ENCODE results near the gene TNFRSF12A.

The TNFRSF12A gene

DNA sequence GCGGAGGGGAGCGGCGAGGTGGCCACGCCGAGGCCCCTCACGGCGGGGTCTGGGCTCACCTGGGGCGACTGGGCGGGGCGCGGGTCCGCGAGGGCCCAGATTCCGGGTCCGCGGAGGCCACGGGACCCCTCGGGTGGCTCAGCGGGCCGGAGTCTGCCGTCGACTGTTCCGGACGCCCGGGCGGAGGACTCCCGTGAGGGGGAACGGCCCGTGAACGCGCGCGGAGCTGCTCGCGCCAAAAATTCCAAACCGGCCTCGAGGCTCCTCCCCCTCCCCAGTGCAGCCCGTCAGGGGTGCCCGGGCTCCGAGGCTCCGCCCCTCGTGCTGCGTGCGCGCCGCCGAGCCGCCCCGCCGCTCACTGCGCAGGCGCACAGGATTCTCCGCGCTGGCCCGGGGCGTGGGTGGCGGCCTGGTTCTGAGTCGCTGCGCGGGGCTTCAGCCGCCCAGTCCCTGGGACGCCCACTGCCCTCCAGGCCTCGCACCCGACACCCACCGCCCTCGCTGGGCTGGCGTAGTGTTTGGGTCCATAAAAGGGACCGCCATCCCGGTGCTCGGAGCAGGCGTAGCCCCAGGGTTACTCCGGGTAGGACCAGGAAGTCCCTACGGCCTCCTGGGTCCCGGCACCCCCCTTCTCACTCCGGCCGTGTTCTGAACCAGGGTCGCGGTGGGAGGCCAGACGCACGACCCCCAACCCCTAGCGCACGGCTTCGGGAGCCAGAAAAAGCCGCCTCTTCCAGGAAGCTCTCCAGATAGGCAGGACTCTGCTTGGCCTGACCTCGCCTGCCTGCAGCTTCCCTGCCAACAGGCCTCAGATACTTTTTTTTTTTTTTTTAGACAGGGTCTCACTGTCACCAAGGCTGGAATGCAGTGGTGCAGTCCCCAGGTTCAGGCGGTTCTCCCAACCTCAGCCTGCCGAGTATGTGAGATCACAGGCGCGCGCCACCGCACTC, 39.7 kb upstream of the TNFRSF12A start, which contains the start of gene PKMYT1:
Gene PKMYT1 (minus strand): TSS at position 220 of the 950 bp plus-strand sequence. CDS start 789 bp downstream, outside the sequence.
- DNase-seq (ENCODE audit: low read depth) = peak; percentile 77

DNA sequence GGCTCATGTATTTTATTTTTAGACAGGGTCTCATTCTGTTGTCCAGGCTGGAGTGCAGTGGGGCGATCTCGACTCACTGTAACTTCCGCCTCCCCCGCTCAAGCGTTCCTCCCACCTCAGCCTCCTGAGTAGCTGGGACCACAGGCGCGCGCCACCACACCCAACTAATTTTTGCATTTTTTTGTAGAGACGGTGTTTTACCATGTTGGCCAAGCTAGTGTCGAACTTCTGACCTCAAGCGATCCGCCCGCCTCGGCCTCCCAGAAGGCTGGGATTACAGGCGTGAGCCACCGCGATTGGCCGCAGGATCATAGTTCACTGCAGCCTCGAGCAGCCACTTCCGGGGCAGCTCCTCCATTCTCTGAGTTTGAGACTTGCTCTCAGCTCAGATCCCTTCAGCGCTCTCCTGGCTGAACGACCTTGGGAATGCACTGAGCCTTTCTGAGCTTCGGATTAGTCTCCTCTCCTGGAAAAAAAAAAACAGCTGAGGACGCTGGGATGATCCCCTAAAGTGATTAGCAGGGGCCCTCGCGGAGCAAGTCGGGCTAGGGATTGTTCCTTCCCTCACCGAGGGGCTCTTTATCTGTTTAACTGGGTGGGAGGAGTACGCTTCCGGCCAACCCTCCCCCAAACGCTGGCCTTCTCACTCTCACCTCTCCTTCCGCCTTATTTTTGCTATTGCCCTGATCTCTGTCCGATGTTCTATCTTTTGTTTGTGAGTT, 38.8 kb upstream of the TNFRSF12A start:
- no peak overlapping the region for H3K4me3 ChIP-seq (ENCODE audit: control insufficient read depth, low read depth, low read length)
- TF ChIP-seq, protein P1, sequence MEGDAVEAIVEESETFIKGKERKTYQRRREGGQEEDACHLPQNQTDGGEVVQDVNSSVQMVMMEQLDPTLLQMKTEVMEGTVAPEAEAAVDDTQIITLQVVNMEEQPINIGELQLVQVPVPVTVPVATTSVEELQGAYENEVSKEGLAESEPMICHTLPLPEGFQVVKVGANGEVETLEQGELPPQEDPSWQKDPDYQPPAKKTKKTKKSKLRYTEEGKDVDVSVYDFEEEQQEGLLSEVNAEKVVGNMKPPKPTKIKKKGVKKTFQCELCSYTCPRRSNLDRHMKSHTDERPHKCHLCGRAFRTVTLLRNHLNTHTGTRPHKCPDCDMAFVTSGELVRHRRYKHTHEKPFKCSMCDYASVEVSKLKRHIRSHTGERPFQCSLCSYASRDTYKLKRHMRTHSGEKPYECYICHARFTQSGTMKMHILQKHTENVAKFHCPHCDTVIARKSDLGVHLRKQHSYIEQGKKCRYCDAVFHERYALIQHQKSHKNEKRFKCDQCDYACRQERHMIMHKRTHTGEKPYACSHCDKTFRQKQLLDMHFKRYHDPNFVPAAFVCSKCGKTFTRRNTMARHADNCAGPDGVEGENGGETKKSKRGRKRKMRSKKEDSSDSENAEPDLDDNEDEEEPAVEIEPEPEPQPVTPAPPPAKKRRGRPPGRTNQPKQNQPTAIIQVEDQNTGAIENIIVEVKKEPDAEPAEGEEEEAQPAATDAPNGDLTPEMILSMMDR (conservative IDR thresholded peaks at IDR 0.05; ENCODE audit: control insufficient read depth, insufficient read depth, low read depth, low read length) = no peak
- no peak for DNase-seq (ENCODE audit: low read depth)

More for the DNA sequence above, 39.7 kb upstream of the TNFRSF12A start, which contains the start of gene PKMYT1:
- TF ChIP-seq, protein P1 (conservative IDR thresholded peaks at IDR 0.05; ENCODE audit: control insufficient read depth, insufficient read depth, low read depth, low read length) = no peak
- peak within 1 kb of the TSS; percentile 65 for H3K4me3 ChIP-seq (ENCODE audit: control insufficient read depth, low read depth, low read length)

DNA sequence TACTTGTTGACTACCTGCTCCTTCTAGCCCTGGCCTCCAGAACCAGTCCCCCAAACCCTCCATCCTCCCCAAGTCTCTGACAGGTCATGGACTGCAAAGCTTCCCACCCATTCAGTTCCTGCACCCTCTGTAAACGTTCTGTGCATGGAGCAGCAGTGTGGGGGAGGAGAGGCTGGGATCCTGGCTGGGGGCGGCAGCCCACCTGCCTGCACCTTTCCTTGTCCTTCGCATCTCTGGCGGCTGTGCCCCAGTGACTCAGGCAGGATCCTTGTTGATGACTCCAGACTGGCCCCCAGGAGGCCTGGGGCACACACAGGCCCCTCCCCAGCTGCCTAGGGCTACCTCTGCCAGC, 38.3 kb upstream of the TNFRSF12A start:
- no peak overlapping the region for H3K4me3 ChIP-seq (ENCODE audit: control insufficient read depth, low read depth, low read length)
- no peak for DNase-seq (ENCODE audit: low read depth)
- TF ChIP-seq, protein P1 (conservative IDR thresholded peaks at IDR 0.05; ENCODE audit: control insufficient read depth, insufficient read depth, low read depth, low read length) = no peak

DNA sequence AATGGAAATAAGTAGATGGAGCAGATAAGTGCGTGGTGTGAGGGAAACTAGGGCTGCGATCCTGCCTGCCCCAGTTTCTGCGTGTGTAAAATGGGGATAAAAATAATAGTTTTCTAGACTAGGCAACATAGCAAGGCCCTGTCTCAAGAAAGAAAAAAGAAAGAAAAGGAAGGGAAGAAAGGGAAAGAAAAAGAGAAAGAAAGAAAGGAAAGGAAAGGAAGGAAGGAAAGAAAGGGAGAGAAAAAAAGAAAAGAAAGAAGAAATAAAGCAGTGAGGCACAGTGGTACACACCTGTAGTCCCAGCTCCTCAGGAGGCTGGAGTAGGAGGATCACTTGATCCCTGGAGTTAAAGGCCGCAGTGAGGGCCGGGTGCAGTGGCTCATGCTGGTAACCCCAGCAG, 37.8 kb upstream of the TNFRSF12A start:
- H3K4me3 ChIP-seq (ENCODE audit: control insufficient read depth, low read depth, low read length) = no peak overlapping the region
- TF ChIP-seq, protein P1 (conservative IDR thresholded peaks at IDR 0.05; ENCODE audit: control insufficient read depth, insufficient read depth, low read depth, low read length) = no peak
- no peak for DNase-seq (ENCODE audit: low read depth)

DNA sequence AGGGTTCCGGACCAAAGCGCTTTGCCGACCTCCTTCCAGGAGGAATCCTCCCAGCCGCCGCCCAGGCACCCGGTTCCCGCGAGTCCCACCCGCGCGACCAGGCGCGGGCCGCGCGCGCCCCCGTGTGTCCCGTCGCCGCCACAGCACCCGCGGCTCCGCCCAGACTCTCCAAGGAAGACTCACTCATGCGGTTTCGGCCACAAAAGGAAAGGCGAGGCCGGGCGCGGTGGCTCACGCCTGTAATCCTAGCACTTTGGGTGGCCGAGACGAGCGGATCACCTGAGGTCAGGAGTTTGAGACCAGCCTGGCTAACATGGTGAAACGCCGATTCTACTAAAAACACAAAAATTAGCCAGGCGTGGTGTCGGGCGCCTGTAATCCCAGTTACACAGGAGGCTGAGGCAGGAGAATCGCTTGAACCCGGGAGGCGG, 36.4 kb upstream of the TNFRSF12A start:
- peak overlapping the region; percentile 29 for H3K4me3 ChIP-seq (ENCODE audit: control insufficient read depth, low read depth, low read length)
- TF ChIP-seq, protein P1 (conservative IDR thresholded peaks at IDR 0.05; ENCODE audit: control insufficient read depth, insufficient read depth, low read depth, low read length) = peak; percentile 28
- DNase-seq (ENCODE audit: low read depth) = peak; percentile 75

DNA sequence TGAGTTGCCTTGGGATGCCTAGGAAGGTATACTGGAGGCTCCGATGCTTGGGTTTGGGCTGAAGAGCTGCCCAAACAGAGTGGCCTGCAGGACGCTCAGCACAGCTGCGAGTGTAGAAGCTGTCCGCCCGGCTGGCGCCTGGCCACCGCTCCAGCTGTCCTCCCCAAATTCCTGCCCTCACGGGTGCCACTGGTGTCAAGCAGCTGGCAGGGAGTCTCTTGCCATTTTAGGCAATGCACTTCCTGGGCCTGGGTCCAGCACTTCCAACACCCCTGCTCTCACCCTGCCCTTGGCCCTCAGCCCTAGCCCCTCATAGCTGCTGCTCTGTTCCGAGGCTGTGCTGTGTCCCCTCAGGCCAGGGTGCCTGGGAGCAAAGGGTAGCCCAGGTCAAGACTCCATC, 34.7 kb upstream of the TNFRSF12A start:
- no peak overlapping the region for H3K4me3 ChIP-seq (ENCODE audit: control insufficient read depth, low read depth, low read length)
- TF ChIP-seq, protein P1 (conservative IDR thresholded peaks at IDR 0.05; ENCODE audit: control insufficient read depth, insufficient read depth, low read depth, low read length) = no peak

More for the DNA sequence above, 34.7 kb upstream of the TNFRSF12A start:
- no peak for DNase-seq (ENCODE audit: low read depth)

Data from fibroblast of mammary gland (primary cell).